Omental fat pad (tissue), 4 donors: ENCODE measurements around the gene OXT. TPM values are rescaled to one million over a fixed set of nuclear protein-coding genes. Genes with fewer than 3 reads are reported as not detected.

Experiments
- ATAC-seq: fragments of 150-250 bp; one replicate; pipeline ENCODE4 v1.9.1; 2016; ENCODE audit warnings: mild to moderate bottlenecking, moderate library complexity; ENCODE audit not compliant: low FRiP score
- DNase-seq: peaks from one replicate; pipeline ENCODE4 v3.0.0-alpha.2; 2019; ENCODE audit warnings: low spot score
- CTCF ChIP-seq, 3 donors: fragments of 450-650 bp; IDR thresholded peaks; one replicate each; pipeline ENCODE4 v1.5.1; 2016 to 2017; ENCODE audit warnings: antibody characterized with exemption in 3 of 3, mild to moderate bottlenecking in 3 of 3, moderate library complexity in 2 of 3
- total RNA-seq, 4 donors: library from RNA; depleted of rRNA; stranded (reverse); fragments of >200 nt; gene quantifications; one replicate each; pipeline ENCODE4 v1.1.0, GENCODE V29; 2016

Gene OXT
- total RNA-seq, 4 donors from 2014 or later, result not detected

- TF ChIP-seq CTCF (IDR thresholded peaks at IDR 0.05), result no peak
- ATAC-seq (no peak), DNase-seq (no peak)
Measured at GRCh38 chr20:3121271-3121911, 50.0 kb downstream of the OXT start.

Other genes with a start within 250 kb of the OXT start
- 10 to 100 TPM; 21.5 to 46.7 (median 33.3) TPM for gene PCED1A, start 231.0 kb upstream of the OXT start, total RNA-seq
- 10 to 100 TPM; 24.0 to 34.0 (median 27.7) TPM for gene VPS16, start 230.9 kb upstream of the OXT start, total RNA-seq
- gene PTPRA, start 198.1 kb upstream of the OXT start, total RNA-seq, result 10 to 100 TPM; 55.0 to 78.0 (median 68.2) TPM
- gene GNRH2, start 28.0 kb upstream of the OXT start, total RNA-seq, result not detected
- gene MRPS26, start 25.6 kb upstream of the OXT start, total RNA-seq, result 10 to 100 TPM; 35.5 to 43.2 (median 37.7) TPM
- gene AVP, start 13.1 kb downstream of the OXT start, total RNA-seq, result not detected
- gene FASTKD5, start 88.2 kb downstream of the OXT start, total RNA-seq, result 10 to 100 TPM; 14.9 to 24.6 (median 17.0) TPM
- gene UBOX5, start 88.2 kb downstream of the OXT start, total RNA-seq, result 1 to 10 TPM; 4.6 to 6.4 (median 5.6) TPM
- gene LZTS3, start 101.9 kb downstream of the OXT start, total RNA-seq, result 1 to 10 TPM; 5.5 to 8.5 (median 8.0) TPM
- gene DDRGK1, start 133.1 kb downstream of the OXT start, total RNA-seq, result 10 to 100 TPM; 61.5 to 76.5 (median 68.2) TPM
- gene ITPA, start 137.9 kb downstream of the OXT start, total RNA-seq, result 10 to 100 TPM; 32.0 to 42.9 (median 35.7) TPM
- gene SLC4A11, start 167.6 kb downstream of the OXT start, total RNA-seq, result 1 to 10 TPM in 2 of 4 donors, under 1 TPM in 2; 0.74 to 1.7 (median 0.95) TPM